HG03103 (cell line): ENCODE results near the gene RIT1.
"Not testable (repeated sequence)": the region's sequence is repeated elsewhere in the genome, so short reads cannot be mapped to it uniquely, and the experiment has no call there.

ENCODE experiments used
- ATAC-seq: cut with Tn5 transposase; IDR thresholded peaks from one replicate; pipeline ENCODE4 v1.9.1; 2021; ENCODE audit warnings: low read depth; ENCODE audit not compliant: unreplicated experiment

RIT1 gene

DNA sequence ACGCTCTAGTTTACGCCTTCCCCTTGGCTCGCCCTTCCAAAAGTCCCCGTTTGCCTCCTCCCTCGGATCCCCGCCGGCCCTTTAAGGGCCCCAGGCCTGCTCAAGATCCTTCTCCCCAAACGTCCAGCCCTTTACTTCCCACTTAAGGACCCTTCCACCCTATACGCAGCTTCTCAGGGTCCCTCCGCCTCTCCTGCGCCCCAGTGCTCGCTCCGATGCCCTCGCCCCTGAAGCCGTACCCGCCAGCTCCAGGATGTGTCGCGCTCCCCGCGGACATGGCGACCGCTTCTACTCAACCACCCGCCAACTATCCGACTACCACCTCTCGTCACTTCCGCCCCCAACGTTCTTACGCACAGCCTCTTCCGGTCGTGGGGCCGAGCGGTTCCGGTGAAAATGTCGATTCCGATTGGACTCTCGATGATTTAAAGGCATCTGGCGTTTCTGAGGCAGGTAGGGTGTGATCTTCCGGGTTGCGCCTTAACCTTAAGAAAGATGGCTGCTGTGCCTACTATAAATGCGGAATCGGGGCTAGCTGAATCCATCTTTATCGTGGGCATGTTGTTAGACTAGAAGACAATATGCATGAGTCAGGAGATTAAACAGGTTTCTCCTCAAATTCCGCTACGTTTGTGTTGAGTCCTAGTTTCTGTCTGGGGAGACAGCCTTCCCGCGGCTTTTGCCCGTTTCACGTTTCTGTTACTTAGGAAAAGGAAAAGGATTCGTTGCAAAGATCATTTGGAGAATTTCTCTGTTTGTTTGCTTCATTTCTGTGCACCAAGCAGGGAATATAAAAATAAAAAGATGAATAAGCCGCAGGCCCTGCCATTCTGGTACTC, 23.2 kb upstream of the RIT1 start, which contains the start of gene KHDC4:
KHDC4 (minus strand) TSS at position 317 of the 839 bp plus-strand sequence; CDS start at position 277, 40 bp downstream.
- peak; percentile 93 for ATAC-seq

DNA sequence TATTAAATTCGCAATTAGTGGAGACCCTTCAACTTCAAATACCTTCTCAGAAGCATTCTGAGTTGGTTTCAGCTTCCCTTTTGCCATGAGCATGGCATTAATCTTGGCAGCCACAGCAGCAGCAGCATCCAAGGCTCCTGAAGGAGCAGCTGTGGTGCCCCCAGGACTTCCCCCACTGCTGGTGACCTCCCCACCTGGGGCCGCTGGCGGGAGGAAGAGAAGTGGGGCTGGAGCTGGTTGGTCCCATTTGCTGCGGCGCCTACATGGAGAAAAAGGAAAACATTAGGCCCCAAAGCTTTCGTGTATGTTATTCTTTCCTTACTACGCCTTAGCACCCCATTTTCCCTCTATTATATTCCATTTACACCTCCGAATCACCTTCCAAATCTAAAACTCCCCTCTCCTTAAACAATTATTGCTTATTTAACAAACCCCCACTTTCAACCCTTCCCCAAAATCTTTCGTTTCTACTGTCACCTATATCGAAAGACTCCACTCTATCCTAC, 22.5 kb upstream of the RIT1 start:
- no peak for ATAC-seq

DNA sequence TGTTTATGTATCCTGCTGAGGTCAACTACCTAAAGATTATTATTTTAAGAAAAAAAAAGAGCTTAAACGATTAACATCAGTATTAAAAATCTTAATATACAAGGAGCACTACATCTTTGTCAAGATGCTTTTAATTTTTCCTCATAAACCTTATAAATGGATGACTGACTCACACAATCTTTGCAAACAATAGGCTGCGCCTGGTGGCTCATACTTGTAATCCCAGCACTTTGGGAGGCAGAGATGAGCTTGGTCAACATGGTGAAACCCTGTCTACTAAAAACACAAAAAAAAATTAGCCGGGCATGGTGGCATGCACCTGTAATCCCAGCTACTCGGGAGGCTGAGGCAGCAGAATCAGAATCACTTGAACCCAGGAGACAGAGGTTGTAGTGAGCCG, 21.3 kb upstream of the RIT1 start:
- no peak for ATAC-seq

DNA sequence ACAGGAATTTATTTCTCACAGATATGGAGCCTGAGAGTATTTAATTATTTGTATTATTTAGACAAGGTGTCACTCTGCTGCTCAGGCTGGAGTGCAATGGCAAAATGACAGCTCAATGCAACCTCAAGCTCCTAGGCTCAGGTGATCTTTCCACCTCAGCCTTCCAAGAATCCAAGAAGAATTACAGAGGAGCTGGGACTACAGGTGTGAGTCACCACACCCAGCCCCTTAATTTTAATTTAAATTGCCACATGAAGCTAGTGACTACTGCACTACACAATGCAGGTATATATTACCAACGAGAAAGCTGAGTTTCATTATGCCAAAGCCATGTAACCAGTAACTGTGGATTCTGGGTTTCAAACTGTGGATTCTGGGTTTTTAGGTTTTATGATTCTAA, 20.9 kb upstream of the RIT1 start:
- no peak for ATAC-seq

DNA sequence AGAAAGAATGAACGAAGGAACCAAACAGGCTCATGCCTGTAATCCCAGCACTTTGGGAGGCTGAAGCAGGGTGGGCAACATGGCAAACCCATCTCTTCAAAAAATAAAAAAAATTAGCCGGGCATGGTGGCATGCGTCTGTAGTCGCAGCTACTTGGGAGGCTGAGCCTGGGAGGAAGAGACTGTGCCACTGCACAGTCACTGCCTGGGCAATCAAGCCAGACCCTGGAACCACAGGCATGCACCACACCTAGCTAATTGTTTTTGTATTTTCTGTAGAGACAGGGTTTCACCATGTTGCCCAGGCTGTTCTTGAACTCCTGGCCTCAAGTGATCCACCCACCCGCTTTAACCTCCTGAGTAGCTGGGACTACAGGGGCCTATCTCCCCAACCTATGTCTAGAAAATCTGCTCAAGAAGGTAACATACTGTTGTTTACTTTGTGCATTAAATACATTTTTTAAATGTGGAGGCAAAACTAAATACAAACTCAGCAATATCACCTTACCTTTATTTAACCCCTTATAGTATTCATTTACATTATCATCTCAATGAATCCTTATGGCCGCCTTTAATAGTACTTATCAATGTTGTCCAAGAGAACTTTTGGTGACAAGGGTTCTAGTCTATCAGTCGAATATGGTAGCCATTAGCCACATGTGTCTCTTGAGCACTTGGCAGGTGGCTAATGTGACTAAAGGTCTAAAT, 20.3 kb upstream of the RIT1 start:
- ATAC-seq, result no peak

DNA sequence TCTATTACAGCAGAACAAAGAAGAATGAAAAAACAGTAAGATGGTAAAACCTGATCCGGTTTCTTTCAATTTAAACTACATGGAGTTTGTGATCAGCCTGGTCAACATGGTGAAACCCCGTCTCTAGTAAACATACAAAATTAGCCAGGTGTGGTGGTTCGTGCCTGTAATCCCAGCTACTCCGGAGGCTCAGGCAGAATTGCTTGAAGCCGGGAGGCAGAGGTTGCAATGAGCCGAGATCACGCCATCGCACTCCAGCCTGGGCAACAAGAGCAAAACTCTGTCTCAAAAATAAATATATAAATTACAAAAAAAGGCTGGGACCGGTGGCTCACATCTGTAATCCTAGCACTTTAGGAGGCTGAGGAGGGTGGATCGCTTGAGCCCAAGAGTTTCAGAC, 19.6 kb upstream of the RIT1 start:
- ATAC-seq, result not testable (repeated sequence)

DNA sequence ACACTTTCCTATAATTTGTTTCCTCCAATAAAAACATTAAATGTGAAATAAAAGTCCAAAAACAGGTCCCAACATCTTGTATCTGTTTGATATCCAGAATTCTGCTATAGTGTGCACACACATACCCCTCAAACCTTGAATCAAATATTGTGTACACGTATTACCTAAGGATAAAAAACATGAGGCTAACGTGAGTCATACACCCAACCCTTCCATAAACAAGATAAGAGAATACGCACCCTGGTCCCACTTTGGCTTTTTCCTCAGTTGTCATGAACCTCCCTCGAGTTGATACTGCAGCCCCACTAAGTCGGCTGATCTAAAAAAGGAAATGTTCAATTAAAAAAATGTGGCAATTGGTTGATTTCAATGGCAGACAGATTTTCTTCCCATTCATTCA, 17.9 kb upstream of the RIT1 start:
- ATAC-seq, result no peak

DNA sequence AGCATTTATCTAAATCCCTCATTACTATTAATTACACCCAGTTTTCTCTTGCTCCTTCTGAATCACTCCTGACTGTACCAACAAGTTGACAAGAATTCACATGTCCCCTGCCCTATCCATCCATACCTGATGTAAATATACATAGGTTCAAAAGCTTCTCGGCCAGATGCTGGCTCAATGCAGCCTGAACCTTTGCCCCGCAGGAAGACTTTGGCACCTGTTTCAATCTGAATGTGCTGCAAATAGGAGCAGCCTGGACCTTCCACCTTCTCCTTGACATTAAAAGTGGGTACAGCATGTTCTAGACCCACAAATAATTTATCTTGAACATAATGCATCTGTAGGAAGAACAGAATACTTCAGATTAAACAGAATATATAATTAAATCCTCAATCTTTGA, 14.4 kb upstream of the RIT1 start:
- no peak for ATAC-seq

DNA sequence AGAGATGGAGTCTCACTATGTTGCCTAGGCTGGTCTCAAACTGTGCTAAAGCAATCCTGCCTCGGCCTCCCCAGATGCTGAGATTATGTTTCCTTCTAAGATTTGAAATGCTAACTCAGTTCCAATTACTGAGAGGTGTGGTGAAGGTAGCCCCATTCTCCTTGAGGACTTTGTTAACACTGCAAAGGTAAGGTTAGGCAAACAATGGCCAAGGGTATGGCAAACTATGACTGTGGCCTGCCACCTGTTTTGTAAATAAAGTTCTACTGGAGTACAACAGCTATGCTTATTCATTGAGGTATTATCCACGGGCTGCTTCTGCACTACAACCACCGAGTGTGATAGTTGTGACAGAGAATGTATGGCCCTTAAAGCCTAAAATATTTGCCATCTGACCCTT, 9.6 kb upstream of the RIT1 start:
- ATAC-seq, result no peak

DNA sequence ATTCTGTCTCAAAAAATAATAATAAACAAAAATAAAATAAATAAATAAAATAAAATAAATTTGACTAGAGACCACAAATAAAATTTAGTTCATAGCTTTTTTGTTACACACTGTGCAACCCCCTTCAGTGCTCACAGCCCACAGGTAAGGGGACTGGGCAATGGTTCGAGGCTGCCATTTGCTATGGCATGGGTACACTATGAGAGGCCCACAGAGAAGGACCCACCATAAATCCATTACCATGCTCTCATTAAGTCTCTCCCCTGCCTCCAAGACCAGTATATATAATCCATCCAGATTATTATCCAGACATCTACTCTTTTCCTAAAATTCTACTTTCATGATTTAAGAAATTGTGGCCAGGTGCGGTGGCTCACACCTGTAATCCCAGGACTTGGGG, 8.7 kb upstream of the RIT1 start:
- no peak for ATAC-seq

DNA sequence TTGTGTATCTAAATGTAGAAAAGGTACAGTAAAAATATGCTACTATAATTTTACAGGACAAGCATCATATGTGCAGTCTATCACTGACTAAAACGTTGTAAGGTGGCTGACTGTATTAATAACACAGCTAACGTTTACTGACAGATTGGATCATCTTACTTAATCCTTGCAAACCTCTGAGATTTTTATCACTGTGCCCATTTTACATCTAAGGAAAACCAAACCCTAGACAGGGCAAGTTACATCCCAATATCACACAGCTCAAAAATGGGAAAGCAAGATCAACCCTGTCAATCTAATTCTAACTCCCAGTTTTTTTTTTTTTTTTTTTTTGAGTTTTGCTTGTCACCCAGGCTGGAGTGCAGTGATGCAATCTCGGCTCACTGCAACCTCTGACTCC, 7.5 kb upstream of the RIT1 start:
- no peak for ATAC-seq

DNA sequence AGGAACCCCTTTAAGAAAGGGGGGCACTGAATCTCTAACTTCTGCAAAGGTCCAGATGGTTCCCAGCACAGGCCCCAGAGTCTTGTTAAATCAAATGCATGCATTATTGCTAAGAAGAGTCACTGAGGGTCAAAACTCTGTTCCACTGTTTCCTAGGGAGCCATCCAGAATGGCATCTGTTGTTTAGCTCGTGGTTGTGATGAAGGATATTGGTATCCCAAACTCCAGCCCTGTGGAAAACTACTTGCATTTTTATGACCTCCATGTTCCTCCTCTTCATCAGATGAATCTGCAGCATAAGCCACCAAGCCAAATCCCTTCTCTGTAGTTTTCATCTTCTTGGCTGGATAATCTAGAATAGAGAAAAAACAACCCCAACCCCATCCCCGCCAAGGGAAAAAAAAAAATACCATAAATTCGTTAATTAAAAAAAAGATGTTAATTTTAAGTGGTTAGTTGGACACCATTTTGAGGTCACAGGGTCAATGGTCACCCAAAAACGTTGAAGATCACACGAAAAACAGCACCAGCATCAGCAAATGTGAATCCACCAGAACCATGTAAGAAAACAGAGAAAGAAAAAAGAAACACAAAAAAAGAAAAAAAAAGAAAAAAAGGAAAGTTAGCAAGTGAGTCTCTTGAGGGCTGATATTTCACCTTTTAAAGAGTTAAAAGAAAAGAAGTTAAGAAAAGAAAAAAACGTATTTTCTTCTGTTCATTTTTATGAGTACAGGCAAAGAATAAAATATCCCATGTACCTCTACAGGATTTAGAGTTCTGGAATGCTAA, 3.0 kb upstream of the RIT1 start:
- ATAC-seq, result no peak

DNA sequence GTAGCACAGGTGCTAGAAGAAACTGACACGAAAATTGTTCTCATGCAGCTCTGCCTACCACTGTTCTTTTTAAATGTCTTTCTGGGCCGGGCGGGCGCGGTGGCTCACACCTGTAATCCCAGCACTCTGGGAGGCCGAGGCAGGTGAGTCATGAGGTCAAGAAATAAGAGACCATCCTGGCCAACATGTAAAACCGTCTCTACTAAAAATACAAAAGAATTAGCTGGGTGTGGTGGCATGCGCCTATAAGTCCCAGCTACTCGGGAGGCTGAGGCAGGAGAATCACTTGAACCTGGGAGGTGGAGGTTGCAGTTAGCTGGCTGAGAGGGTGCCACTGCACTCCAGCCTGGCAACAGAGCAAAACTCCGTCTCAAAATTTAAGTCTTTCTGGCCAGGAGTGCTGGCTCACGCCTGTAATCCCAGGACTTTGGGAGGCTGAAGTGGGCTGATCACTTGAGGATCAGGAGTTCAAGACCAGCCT, 947 bp upstream of the RIT1 start:
- ATAC-seq, result no peak

DNA sequence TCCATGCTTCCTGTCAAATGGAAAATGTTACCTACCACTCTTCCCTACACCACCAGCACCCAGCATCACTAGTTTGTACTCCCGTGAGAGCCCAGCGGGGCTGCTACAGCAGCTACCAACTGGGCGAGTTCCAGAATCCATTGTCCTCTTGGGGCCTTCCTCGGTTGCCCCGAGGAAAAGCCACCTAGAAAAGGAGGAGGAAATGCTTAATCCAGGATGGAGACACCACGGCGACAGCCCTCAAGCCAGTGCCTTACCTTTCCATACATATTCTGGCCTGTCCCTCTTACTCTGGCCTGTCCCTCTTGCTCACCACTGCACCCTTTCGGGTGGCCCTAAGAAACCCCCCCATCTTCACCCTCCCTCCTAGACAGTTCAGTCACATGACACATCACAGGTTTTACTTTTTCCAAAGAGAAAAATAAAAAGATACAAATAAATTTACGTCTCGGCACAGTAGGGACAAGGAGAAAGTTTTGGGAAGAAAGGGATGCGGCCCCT, 478 bp downstream of the RIT1 start:
- no peak for ATAC-seq

DNA sequence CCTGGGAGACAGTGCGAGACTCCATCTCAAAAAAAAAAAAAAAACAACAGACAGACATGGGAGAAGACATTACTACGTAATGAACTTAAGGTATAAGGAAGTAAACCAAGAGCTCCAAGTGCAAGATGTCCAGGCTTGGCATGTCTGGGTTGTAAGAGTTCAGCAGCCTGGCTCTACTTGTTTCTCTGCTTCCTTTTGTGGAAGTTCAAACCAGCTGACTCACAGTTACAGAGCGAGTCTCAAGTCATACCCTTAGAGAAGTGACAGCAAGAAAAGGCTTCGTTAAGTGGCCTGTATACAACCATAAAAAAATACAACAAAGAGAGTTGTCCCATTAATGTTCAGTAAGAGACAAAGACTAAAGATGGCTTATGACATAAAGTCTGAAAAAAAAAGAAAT, 1.3 kb downstream of the RIT1 start:
- no peak for ATAC-seq

DNA sequence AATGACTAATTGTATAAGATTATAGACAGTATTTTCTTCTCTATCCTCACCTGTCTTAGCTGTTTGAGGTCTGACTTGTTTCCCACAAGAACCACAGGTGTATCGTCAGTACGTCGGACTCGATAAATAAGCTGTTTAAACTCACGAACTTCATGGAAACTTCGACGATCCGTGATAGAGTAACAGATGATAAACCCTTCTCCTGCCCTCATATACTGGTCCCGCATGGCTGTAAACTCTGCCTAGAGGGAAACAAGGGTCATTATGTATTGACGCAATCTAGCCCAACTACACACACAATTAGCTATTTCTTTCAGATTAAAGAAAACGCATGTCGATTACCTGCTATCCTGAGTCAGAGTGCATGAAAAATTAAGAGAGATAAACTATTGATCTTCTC, 6.9 kb downstream of the RIT1 start:
- ATAC-seq, result no peak

DNA sequence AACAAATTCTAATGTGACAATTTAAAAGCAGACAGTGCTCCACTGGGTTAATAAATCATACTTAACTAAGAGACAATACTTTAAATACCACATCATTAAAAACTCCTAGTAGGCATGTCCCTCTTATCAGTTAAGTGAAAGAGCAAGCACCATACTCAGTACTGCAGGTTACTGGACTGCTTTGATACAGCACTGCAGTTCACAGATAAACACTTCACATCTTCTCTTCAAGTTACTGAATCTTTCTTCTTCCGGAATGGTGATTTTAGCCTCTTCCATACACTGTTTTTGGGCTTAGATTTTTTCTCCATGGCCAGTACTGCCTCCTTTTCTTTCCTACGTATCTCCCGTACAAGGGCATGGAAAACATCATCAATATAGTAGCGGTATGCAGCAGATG, 11.0 kb downstream of the RIT1 start:
- no peak for ATAC-seq

DNA sequence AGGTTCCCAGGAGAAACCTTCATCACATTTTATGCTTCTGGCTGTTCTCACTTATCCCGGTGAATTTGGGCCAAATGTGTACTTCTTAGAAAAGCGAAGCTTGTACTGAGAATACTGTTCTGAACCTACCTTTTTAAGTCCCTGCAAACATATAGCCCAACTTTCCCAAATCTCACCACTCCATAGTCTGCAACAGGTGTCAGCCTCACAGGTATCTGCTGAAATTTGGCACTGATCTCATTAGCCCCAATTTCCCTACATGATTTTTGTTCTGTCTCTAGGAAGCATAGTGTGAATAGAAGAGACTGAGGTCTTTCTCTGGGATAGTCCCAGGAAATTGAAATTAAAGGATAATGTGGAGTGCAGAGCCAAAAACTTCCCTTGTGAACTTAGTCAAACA, 11.5 kb downstream of the RIT1 start:
- no peak for ATAC-seq

DNA sequence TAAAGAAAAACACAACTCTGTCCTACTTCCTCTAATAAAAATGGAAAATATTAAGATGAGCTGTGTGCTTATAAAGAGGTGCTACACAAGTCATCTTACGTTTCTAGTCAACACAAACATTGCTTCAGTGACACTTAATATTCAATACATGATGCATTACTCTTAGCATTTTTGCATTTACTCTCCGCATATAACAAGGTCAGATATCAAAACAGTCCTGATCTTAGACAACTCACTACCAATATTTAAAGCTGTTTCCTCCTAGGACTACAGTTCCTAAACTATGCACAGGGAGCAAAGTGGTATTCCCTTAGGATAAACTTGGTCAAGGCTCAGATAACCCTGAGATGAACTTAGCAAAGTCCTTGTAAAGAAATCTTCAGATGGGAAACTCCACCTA, 12.3 kb downstream of the RIT1 start:
- no peak for ATAC-seq

DNA sequence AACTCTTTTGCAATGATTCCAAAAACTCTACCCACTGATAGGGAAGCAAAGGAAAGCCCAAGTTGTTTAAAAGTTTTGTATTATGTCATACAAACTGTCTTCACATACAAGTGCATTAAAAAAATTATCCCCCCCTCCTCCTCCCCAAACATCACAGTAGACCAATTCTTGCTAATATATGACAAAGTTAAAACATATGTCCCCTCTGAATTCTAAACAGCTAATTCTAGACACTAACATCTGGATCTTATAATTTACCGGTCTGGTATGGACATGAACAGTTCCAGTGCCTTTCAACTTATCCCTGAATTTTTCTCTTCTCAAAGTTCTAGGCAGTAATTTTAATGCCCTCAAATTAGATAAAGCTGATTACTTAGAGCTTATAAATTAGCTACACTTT, 13.4 kb downstream of the RIT1 start:
- ATAC-seq, result no peak

DNA sequence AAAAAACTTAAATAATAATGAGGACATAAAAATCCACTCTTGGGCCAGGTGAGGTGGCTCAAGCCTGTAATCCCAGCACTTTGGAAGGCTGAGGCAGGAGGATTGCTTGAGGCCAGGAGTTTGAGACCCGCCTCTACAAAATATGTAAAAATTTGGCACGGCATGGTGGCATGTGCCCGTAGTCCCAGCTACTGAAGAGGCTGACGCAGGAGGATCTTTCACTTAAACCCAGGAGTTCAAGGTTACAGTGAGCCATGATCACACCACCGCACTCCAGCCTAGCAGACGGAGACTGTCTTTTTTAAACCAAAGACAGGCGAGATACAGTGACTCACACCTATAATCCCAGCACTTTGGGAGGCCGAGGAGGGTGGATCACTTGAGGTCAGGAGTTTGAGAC, 14.7 kb downstream of the RIT1 start:
- ATAC-seq, result not testable (repeated sequence)
